Measurements from ENCODE around the gene SCNN1G.

The SCNN1G gene

DNA sequence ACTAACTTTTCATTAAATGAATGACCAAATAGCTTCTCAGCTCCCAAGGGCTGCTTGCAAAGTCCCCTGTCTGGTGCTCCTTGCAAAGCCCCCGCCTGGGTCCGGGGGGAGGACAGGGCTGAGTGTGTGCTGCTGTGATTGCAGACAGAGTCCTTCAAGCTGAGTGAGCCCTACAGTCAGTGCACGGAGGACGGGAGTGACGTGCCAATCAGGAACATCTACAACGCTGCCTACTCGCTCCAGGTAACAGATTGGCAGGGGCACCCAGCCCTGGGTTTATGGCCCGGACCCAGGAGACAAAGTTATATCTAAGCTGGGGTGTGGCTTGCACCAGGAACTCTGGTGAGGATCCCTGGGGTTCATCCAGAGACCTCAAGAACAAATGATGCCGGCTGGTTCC is 27.1 kb downstream of the SCNN1G start:
- TF ChIP-seq, protein P1, sequence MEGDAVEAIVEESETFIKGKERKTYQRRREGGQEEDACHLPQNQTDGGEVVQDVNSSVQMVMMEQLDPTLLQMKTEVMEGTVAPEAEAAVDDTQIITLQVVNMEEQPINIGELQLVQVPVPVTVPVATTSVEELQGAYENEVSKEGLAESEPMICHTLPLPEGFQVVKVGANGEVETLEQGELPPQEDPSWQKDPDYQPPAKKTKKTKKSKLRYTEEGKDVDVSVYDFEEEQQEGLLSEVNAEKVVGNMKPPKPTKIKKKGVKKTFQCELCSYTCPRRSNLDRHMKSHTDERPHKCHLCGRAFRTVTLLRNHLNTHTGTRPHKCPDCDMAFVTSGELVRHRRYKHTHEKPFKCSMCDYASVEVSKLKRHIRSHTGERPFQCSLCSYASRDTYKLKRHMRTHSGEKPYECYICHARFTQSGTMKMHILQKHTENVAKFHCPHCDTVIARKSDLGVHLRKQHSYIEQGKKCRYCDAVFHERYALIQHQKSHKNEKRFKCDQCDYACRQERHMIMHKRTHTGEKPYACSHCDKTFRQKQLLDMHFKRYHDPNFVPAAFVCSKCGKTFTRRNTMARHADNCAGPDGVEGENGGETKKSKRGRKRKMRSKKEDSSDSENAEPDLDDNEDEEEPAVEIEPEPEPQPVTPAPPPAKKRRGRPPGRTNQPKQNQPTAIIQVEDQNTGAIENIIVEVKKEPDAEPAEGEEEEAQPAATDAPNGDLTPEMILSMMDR (IDR thresholded peaks at IDR 0.05; ENCODE audit: insufficient read depth, low read depth, low read length, missing control alignments) = no peak
- no peak overlapping the region for H3K4me3 ChIP-seq (ENCODE audit: low read length)
- DNase-seq (ENCODE audit: low read depth) = no peak

GRCh38 chr16:23213831-23214230 is 31.3 kb downstream of the SCNN1G start:
- DNase-seq (ENCODE audit: low read depth) = no peak
- TF ChIP-seq, protein P1 (IDR thresholded peaks at IDR 0.05; ENCODE audit: insufficient read depth, low read depth, low read length, missing control alignments) = no peak
- no peak overlapping the region for H3K4me3 ChIP-seq (ENCODE audit: low read length)

DNA sequence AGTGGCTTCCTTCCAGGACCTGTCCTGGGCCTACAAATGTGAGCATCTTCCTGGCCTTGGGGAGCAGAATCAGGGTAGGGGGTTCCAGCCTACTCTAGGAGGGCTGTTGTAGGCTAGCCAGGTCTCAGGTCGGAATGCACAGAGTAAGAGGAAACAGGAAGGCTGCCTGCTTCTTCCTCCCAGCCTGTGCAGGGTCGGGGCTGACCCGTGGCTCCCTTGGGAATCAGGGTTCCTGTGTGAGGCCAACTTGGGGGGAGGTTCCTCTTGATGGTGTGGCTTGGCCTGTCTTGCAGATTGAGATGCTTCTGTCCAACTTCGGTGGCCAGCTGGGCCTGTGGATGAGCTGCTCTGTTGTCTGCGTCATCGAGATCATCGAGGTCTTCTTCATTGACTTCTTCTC is 32.3 kb downstream of the SCNN1G start:
- DNase-seq (ENCODE audit: low read depth) = no peak
- H3K4me3 ChIP-seq (ENCODE audit: low read length) = no peak overlapping the region
- TF ChIP-seq, protein P1 (IDR thresholded peaks at IDR 0.05; ENCODE audit: insufficient read depth, low read depth, low read length, missing control alignments) = no peak

- TF ChIP-seq, protein P1 (IDR thresholded peaks at IDR 0.05; ENCODE audit: insufficient read depth, low read depth, low read length, missing control alignments) = no peak
These were observed 32.9 kb downstream of the SCNN1G start for GRCh38 chr16:23215435-23215834.

DNA sequence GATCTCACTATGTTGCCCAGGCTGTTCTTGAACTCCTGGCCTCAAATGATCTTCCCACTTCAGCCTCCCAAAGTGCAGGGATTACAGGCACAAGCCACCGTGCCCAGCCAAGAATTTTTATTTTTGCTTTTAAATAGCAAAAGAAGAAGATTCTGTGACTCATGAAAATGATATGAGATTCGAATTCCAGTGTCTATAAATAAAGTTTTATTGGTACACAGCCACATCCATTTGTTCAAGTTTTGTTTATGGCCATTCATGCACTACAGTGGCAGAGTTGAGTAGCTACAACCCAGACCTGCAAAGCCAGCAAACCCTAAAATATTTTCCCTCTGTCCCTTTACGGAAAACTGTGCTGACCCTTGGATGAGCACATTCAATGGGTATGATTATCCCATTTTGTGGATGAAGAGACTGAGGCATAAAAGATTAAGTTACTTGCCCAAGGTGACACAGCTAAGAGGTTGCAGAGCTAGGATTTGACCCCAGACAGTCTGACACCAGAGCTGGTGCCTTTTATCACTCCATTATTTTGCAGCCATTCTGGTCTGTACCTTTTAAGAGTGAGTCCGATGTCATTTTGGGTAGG is 34.2 kb downstream of the SCNN1G start:
- DNase-seq (ENCODE audit: low read depth) = no peak
- H3K4me3 ChIP-seq (ENCODE audit: low read length) = no peak overlapping the region
- TF ChIP-seq, protein P1 (IDR thresholded peaks at IDR 0.05; ENCODE audit: insufficient read depth, low read depth, low read length, missing control alignments) = no peak

More at GRCh38 chr16:23215435-23215834, 32.9 kb downstream of the SCNN1G start:
- no peak for DNase-seq (ENCODE audit: low read depth)
- no peak overlapping the region for H3K4me3 ChIP-seq (ENCODE audit: low read length)

DNA sequence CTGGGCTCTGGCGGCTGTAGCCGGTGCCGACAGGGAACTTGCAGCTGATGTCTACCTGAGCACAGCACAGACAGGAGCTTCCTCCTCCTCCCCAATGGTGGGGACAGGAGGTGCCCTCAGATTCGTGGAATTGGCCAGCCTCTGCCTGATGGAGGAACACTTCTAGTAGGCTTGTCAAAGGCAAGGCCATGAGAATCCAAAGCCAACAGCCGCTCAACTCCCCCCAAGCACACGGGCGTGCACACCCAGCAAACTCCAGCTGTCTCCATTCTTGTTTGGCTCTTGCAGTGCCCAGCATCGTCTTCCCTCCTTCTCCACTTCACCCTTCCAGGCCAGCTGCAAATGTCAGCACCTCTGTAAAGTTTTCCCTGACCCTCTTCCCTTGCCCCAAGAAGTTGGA is 35.1 kb downstream of the SCNN1G start:
- DNase-seq (ENCODE audit: low read depth) = no peak
- no peak overlapping the region for H3K4me3 ChIP-seq (ENCODE audit: low read length)
- TF ChIP-seq, protein P1 (IDR thresholded peaks at IDR 0.05; ENCODE audit: insufficient read depth, low read depth, low read length, missing control alignments) = no peak

DNA sequence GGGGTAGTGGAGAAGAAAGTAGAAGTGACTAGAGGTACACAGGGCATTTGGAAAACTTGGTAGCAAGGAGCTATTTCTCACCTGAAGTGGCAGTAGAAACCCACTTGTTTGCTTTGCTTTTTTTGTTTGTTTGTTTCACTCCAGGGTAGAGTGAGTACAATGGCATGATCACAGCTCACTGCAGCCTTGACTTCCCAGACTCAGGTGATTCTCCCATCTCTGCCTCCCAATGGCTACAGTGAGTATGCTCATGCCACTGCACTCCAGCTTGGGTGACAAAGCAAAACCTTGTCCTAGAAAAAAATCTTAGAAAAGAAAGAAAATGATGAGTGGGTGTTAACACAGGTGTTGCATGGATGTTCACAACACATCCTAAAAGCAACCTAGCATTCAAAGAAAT is 40.4 kb downstream of the SCNN1G start:
- no peak overlapping the region for H3K4me3 ChIP-seq (ENCODE audit: low read length)
- DNase-seq (ENCODE audit: low read depth) = no peak
- TF ChIP-seq, protein P1 (IDR thresholded peaks at IDR 0.05; ENCODE audit: insufficient read depth, low read depth, low read length, missing control alignments) = no peak

Data from epithelial cell of esophagus (primary cell).